ENCODE data around the gene NPR3.
"Not testable (repeated sequence)": the region's sequence is repeated elsewhere in the genome, so short reads cannot be mapped to it uniquely, and the experiment has no call there.

The NPR3 gene

DNA sequence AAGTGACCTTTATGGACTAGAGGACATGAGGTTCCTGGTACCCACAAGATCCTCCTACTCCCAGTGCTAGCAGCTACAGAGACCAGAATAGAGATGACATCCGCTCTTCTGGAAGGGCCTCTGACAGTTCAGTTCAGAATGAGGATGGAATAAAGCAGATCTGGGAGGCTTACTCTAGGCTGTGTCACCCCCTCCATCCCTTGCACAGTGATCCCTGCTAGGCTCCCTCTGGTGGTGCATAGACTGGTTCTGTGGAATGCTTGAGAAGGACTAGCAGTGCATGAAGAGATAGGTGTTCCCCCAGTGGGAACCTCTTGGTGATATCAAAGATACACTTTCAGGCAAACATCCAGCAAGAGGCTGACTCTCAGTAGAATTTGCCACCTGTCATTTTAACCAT, 83.0 kb downstream of the NPR3 start:
- peak; percentile 43 for DNase-seq (ENCODE audit: low read depth)
- H3K4me3 ChIP-seq (ENCODE audit: low read length), result no peak overlapping the region
- TF ChIP-seq, protein P1, sequence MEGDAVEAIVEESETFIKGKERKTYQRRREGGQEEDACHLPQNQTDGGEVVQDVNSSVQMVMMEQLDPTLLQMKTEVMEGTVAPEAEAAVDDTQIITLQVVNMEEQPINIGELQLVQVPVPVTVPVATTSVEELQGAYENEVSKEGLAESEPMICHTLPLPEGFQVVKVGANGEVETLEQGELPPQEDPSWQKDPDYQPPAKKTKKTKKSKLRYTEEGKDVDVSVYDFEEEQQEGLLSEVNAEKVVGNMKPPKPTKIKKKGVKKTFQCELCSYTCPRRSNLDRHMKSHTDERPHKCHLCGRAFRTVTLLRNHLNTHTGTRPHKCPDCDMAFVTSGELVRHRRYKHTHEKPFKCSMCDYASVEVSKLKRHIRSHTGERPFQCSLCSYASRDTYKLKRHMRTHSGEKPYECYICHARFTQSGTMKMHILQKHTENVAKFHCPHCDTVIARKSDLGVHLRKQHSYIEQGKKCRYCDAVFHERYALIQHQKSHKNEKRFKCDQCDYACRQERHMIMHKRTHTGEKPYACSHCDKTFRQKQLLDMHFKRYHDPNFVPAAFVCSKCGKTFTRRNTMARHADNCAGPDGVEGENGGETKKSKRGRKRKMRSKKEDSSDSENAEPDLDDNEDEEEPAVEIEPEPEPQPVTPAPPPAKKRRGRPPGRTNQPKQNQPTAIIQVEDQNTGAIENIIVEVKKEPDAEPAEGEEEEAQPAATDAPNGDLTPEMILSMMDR (IDR thresholded peaks at IDR 0.05; ENCODE audit: insufficient read depth, low read depth, low read length, missing control alignments), result peak; percentile 42

GRCh38 chr5:32802764-32803163, 91.6 kb downstream of the NPR3 start:
- TF ChIP-seq, protein P1 (IDR thresholded peaks at IDR 0.05; ENCODE audit: insufficient read depth, low read depth, low read length, missing control alignments), result no peak
- no peak for DNase-seq (ENCODE audit: low read depth)
- H3K4me3 ChIP-seq (ENCODE audit: low read length), result no peak overlapping the region

DNA sequence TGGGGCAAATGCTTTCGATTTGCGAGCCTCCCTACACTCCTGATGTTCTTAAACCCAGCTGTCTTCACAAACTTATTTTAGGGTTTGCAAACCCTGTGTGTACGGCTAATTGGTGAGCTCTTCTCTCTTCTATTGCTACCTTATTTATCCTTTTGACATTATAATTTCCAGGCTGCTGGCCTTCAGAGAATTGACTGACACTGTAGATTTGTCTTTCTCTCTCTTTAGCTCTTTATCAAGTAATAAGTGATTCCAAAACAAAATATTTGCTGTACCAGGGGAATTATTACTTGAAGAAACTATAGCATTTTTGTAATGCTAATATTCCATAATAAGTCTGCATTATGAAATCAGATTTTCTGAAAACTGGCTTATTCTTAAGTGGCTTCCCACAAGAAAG, 92.5 kb downstream of the NPR3 start:
- no peak for DNase-seq (ENCODE audit: low read depth)
- TF ChIP-seq, protein P1 (IDR thresholded peaks at IDR 0.05; ENCODE audit: insufficient read depth, low read depth, low read length, missing control alignments), result no peak
- H3K4me3 ChIP-seq (ENCODE audit: low read length), result no peak overlapping the region

GRCh38 chr5:32805462-32805861, 94.3 kb downstream of the NPR3 start:
- not testable (repeated sequence) for DNase-seq (ENCODE audit: low read depth); H3K4me3 ChIP-seq (ENCODE audit: low read length)

GRCh38 chr5:32805971-32806638, 95.0 kb downstream of the NPR3 start:
- TF ChIP-seq, protein P1 (IDR thresholded peaks at IDR 0.05; ENCODE audit: insufficient read depth, low read depth, low read length, missing control alignments), result no peak
- no peak overlapping the region for H3K4me3 ChIP-seq (ENCODE audit: low read length)
- peak; percentile 72 for DNase-seq (ENCODE audit: low read depth)

DNA sequence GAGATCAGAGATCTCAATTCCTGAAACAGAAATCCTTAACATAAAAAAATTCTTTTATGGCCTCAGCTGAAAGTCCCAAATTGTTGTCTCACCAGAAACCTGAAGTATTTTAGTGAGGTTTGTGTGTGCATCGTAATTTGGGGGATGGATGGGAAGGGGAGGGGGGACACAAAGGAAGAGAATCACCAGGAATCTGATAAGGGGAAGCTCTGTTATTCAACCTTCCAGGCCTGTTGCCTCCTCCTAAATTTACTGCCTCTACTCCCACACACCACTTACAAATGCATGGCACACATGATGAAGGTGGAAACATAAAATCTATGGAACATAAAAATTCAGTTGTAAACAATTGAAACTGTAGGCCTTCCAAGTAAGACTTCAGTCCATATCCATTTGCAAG, 97.7 kb downstream of the NPR3 start:
- no peak for DNase-seq (ENCODE audit: low read depth)
- H3K4me3 ChIP-seq (ENCODE audit: low read length), result no peak overlapping the region
- TF ChIP-seq, protein P1 (IDR thresholded peaks at IDR 0.05; ENCODE audit: insufficient read depth, low read depth, low read length, missing control alignments), result no peak

GRCh38 chr5:32810804-32811203, 99.7 kb downstream of the NPR3 start:
- TF ChIP-seq, protein P1 (IDR thresholded peaks at IDR 0.05; ENCODE audit: insufficient read depth, low read depth, low read length, missing control alignments), result no peak
- no peak overlapping the region for H3K4me3 ChIP-seq (ENCODE audit: low read length)
- no peak for DNase-seq (ENCODE audit: low read depth)
